Skeletal muscle cell (primary cell): ENCODE results near the gene DLG5.

Source experiments
- DNase-seq: peaks from one replicate; pipeline ENCODE4 v3.0.0-alpha.2; 2010; ENCODE audit warnings: low read depth
- H3K4me3 ChIP-seq: 2 replicates; pipeline ENCODE4 v1.5.1; 2011; ENCODE audit warnings: low read depth, mild to moderate bottlenecking, control low read depth, low read length, moderate library complexity

DLG5 gene

DNA sequence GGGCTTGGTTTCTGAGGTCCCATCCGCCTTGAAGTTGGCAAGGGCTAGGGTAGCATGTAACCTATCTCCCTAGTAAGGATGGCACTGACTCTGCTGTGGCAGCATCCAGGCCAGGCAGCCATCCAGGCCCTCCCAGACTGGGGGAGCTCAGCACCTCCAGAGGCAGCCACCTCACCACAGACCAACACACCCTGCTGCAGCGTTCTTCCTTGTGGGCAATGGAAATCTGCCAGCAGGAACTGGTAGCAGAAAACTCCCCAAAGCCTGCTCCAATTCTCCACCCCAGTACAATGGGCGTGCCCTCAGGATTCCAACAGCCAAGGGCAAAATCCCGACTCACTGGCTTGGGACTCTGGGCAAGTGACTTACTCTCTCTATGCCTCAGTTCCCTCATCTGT is 27.5 kb downstream of the DLG5 start:
- DNase-seq = peak; percentile 17
- H3K4me3 ChIP-seq = no peak overlapping the region

DNA sequence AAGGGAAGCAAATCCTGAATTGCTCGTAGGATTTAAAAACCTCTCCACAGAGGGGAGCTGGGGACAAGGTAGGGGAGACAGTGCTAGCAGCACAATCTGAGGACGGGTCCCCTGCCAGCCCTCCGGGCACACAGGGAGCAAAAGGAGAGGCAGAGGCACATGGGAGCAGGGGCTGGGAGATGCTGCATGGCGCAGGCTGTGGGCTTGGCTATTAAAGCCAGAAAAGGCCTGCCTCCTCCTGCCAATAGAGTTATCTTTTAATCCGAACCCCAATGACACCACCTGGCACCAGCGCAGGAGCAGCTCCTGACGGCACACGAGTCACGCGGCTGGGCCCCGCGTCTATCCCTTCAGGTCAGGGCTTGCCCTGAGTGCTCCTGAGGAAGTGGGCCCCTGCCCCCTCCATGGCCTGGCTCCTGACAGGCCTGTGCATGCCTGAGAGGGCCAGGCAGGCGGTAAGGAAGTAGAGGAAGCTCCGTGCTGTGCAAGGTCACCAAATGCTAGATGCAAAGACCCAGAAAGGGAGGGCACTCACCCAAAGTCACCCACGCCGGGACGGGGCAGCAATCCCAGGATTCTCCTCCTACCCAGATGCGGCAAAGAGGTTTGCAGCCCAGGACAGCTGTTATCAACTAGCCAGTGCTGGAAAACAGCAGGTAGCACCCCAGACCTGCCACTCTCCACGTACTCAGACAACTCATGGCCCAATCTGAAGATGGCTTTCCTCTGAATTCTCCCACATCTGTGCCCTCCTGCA is 28.1 kb downstream of the DLG5 start:
- no peak overlapping the region for H3K4me3 ChIP-seq
- DNase-seq = no peak

- DNase-seq = no peak
- no peak overlapping the region for H3K4me3 ChIP-seq
Measured at GRCh38 chr10:77896058-77896457, 30.5 kb downstream of the DLG5 start.

DNA sequence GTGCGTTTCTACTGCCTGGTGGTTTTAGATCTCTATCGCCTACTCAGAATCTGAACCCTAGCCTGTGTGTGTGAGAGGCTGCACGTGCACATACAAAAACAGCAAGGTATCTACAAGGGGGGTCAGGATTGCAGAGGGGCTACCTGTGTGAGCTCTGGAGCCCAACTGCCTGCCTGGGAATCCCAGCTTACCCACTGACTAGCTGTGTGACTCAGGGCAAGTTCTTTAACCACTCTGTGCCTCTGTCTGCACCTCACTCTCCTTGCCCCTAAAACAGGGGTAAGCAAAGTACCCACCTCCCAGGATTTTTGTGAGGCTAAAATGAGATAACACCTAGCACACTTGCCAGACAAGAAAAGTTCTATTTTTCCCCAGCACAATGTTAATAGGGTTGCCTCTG is 32.5 kb downstream of the DLG5 start:
- no peak for DNase-seq

GRCh38 chr10:77893386-77893785 is 33.2 kb downstream of the DLG5 start:
- no peak overlapping the region for H3K4me3 ChIP-seq
- no peak for DNase-seq

More for the DNA sequence above, 32.5 kb downstream of the DLG5 start:
- H3K4me3 ChIP-seq = no peak overlapping the region

- no peak overlapping the region for H3K4me3 ChIP-seq
- DNase-seq = no peak
Measured at GRCh38 chr10:77892761-77893160, 33.8 kb downstream of the DLG5 start.

DNA sequence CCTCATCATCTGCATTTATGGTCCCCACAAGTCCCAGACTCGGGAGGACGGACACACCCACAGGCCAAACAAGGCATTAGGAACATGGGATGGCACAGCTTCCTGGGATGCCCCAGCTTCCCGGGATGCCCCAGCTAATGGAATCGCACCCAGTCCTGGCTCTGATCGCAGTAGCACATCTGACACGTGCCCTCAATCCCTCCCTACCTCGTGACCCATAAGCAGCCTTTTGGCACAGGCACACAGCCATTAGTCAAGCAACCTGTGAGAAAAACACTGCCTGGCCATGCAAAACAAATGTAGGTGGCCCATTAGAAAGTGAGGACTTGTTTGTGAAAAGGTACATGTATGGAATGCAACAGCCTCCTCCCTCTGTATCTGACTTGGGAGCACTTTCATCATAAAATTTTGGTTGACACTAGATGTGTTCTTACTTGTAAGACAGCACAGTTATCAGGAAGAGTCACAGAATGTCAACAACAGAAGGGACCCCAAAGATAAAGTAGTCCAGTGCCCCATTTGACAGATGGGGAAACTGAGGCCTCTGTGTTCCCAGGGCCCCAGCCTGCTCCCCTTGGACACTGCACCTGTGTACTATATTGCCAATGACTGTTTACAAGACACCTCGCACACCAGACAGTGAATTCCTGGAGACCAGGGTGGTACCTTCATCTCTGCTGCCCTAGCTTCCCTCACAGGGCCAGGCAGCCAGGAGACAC is 34.4 kb downstream of the DLG5 start:
- DNase-seq = no peak
- no peak overlapping the region for H3K4me3 ChIP-seq

DNA sequence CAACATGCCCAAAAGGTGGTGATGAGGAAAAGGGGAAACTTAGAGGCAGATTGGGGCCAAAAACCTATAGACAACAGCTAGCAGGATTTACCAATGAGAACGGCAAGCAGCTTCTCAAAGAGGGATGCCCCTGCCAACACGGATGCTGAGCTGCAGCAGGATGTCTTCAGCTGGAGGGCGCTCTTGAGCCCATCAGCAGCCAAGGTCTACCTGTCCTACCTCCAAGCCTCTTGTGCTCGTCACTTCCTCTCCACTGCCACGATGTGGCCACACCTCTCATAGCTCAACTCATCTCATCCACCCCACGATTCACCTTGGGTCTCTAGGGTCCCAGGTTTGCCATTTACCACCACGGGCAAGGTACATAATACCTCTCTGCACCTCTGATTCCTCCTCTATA is 36.5 kb downstream of the DLG5 start:
- DNase-seq = no peak
- H3K4me3 ChIP-seq = no peak overlapping the region

- DNase-seq = no peak
- no peak overlapping the region for H3K4me3 ChIP-seq
Measured at GRCh38 chr10:77889277-77889903, 37.2 kb downstream of the DLG5 start.

DNA sequence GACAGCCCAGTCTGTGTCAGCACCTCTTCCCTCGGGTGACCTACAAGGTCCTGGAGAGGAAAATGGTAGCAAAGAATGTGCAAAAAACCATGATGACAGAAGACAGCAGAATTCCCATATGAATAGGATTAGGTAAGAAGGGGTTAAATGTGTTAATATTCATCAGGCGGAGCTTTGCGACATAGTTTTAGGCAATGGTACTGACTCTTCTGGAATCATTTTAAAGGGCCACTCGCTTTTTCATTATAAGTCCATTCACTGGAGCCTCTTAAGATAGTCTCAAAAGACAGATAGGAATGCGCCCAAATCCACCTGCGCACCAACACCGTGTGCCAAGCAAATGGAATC is 38.2 kb downstream of the DLG5 start:
- DNase-seq = no peak
- no peak overlapping the region for H3K4me3 ChIP-seq

- DNase-seq = no peak
- H3K4me3 ChIP-seq = no peak overlapping the region
Measured at GRCh38 chr10:77887631-77888355, 38.8 kb downstream of the DLG5 start.

- H3K4me3 ChIP-seq = no peak overlapping the region
- no peak for DNase-seq
Measured at GRCh38 chr10:77886795-77887355, 39.7 kb downstream of the DLG5 start.

GRCh38 chr10:77884181-77884580 is 42.4 kb downstream of the DLG5 start:
- H3K4me3 ChIP-seq = no peak overlapping the region
- no peak for DNase-seq

DNA sequence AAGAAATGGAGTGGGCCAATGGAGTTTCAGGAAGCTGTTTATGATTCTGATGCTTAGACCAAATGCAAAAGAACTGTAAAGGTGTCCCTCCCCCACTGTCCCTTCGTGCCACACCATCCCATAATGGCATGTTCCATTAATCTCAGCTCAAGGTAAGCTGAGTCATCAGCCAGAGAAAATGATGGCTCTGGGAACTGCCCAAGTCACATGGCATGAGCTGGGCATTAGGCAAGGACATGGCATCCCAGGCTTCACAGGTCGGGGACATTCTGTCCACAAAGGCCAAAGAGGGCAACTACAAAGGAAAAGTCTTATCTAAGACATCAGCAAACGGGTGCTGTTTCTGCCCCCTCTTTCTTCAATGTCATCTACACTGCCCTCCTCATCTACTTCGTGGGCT is 44.9 kb downstream of the DLG5 start:
- DNase-seq = no peak
- H3K4me3 ChIP-seq = no peak overlapping the region

DNA sequence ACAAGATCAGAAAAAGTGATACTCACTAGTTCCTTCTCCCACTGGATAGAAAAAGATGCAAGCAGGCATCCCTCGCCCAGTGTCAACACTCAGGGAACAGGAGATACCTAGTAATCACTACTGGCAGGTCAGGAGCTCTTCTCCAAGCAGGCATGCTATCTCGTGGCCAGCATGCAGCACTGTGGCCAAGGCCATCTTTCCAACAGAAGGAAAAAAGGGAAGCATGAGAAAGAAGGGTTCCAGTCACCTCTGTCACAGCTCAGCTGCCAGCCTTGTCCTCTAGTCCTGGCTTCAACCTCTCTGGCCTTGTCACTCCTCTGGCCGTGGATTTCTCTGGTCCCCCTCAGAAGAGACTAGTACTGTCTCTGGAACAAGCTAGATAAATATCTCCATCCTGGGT is 45.3 kb downstream of the DLG5 start:
- no peak for DNase-seq
- H3K4me3 ChIP-seq = no peak overlapping the region

- DNase-seq = no peak
- no peak overlapping the region for H3K4me3 ChIP-seq
Measured at GRCh38 chr10:77879710-77880109, 46.8 kb downstream of the DLG5 start.

GRCh38 chr10:77879065-77879464 is 47.5 kb downstream of the DLG5 start:
- no peak overlapping the region for H3K4me3 ChIP-seq
- no peak for DNase-seq

DNA sequence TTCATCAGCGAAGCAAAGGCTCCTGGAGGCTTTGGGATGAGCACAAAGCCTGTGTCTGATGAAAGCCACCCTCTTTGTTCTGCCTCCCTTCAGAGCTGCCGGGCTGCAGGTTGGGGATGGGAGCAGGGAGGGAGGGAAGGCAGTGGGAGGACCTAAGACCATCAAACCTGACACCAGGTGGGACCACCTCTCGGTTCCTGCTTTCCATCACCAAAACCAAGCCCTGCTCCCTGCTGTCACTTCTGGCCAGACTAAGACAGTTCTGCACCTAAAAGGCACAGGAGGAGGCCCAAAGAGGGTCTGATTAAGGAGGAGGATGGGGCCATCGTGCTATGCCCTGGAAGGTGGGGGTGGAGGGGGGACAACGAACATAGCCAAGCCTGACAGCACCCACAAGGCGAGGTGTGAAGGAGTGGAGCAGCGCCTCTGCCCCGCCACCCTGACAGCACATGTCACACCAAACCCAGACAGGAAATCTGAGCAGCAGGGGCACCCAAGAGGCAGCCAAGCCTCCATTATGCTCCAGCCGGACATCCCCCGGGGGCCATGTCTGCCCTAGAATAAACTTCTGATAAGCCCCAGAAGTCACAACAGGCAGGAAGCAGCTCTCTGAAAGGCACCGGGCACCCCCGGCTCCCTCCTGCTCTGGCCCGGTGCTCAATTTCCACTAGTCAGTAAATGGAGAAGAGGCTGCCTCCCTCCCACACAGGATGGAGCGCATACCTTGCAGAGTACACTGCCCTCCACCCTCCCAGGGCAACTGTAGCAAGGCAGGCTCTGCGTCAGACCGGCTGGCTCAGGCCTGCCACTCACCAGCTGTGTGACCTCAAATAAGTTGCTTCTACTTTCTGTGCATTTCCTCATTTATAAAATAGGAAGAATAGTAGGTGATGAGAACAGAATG is 48.9 kb downstream of the DLG5 start:
- DNase-seq = peak; percentile 48
- no peak overlapping the region for H3K4me3 ChIP-seq

GRCh38 chr10:77875730-77876129 is 50.8 kb downstream of the DLG5 start:
- no peak for DNase-seq
- H3K4me3 ChIP-seq = no peak overlapping the region
